Liver (tissue), 9 donors: ENCODE measurements around the gene TMEM94. TPM values are rescaled to one million over a fixed set of nuclear protein-coding genes. Genes with fewer than 3 reads are reported as not detected.

Source experiments
- DNase-seq: peaks from one replicate; pipeline ENCODE4 v3.0.0-alpha.2; 2017; ENCODE audit warnings: low spot score
- H3K27ac ChIP-seq, 2 donors: one replicate each; pipeline ENCODE4 v1.7.0; 2013; ENCODE audit warnings: inconsistent platforms in 2 of 2, low read length in 2 of 2, control low read depth in 1 of 2, low read depth in 1 of 2, mild to moderate bottlenecking in 1 of 2
- H3K27me3 ChIP-seq, 4 donors: one replicate each; pipeline versions ENCODE4 v1.6.1 to v1.7.0; 2013; ENCODE audit warnings: low read length in 3 of 4, inconsistent platforms in 1 of 4, mild to moderate bottlenecking in 1 of 4, moderate library complexity in 1 of 4; ENCODE audit not compliant: control insufficient read depth in 4 of 4, insufficient read depth in 4 of 4
- H3K36me3 ChIP-seq, 4 donors: one replicate each; pipeline versions ENCODE4 v1.6.1 to v1.7.0; 2013; ENCODE audit warnings: low read length in 3 of 4, mild to moderate bottlenecking in 3 of 4, low read depth in 1 of 4, moderate library complexity in 1 of 4; ENCODE audit not compliant: control insufficient read depth in 4 of 4, insufficient read depth in 3 of 4
- H3K4me1 ChIP-seq, 4 donors: one replicate each; pipeline versions ENCODE4 v1.6.1 to v1.7.0; 2013; ENCODE audit warnings: low read length in 3 of 4, mild to moderate bottlenecking in 3 of 4, moderate library complexity in 1 of 4; ENCODE audit not compliant: control insufficient read depth in 4 of 4, insufficient read depth in 4 of 4
- H3K4me3 ChIP-seq, 3 donors: one replicate each; pipeline versions ENCODE4 v1.6.1 to v1.7.0; 2013; ENCODE audit warnings: low read length in 3 of 3, control low read depth in 1 of 3, low read depth in 1 of 3, mild to moderate bottlenecking in 1 of 3
- H3K9ac ChIP-seq, 2 donors: one replicate each; pipeline ENCODE4 v1.7.0; 2013; ENCODE audit warnings: low read length in 2 of 2, mild to moderate bottlenecking in 2 of 2, moderate library complexity in 2 of 2, control low read depth in 1 of 2, low read depth in 1 of 2
- H3K9me3 ChIP-seq, 4 donors: one replicate each; pipeline versions ENCODE4 v1.6.1 to v1.7.0; 2013; ENCODE audit warnings: low read length in 3 of 4; ENCODE audit not compliant: control insufficient read depth in 4 of 4
- EGR1 ChIP-seq, 2 donors: IDR thresholded peaks; 2 replicates each; pipeline ENCODE4 v1.6.1; 2016 to 2018; ENCODE audit warnings: antibody characterized with exemption in 2 of 2, low read depth in 2 of 2
- FOXA1 ChIP-seq: IDR thresholded peaks from 2 replicates; pipeline ENCODE4 v1.6.1; 2016; ENCODE audit warnings: antibody characterized with exemption
- GABPA ChIP-seq, 2 donors: IDR thresholded peaks in 1 of 2; conservative IDR thresholded peaks in 1 of 2; 2 replicates each; pipeline ENCODE4 v1.6.1; 2016; ENCODE audit warnings: antibody characterized with exemption in 2 of 2, mild to moderate bottlenecking in 1 of 2, moderate library complexity in 1 of 2
- HNF4A ChIP-seq, 2 donors: conservative IDR thresholded peaks; 2 replicates each; pipeline ENCODE4 v1.6.1; 2016; ENCODE audit warnings: antibody characterized with exemption in 2 of 2, mild to moderate bottlenecking in 2 of 2
- HNF4G ChIP-seq: IDR thresholded peaks from 2 replicates; pipeline ENCODE4 v1.6.1; 2016; ENCODE audit warnings: antibody characterized with exemption
- JUND ChIP-seq, 2 donors: IDR thresholded peaks; 2 replicates each; pipeline ENCODE4 v1.6.1; 2016; ENCODE audit warnings: antibody characterized with exemption in 2 of 2
- NR2F2 ChIP-seq: IDR thresholded peaks from 2 replicates; pipeline ENCODE4 v1.6.1; 2016; ENCODE audit warnings: antibody characterized with exemption
- RAD21 ChIP-seq, 2 donors: IDR thresholded peaks; 2 replicates each; pipeline ENCODE4 v1.6.1; 2016; ENCODE audit warnings: antibody characterized with exemption in 2 of 2, mild to moderate bottlenecking in 2 of 2
- SP1 ChIP-seq: IDR thresholded peaks from 2 replicates; pipeline ENCODE4 v1.6.1; 2018; ENCODE audit warnings: antibody characterized with exemption, mild to moderate bottlenecking
- TAF1 ChIP-seq: conservative IDR thresholded peaks from 2 replicates; pipeline ENCODE4 v1.6.1; 2016; ENCODE audit warnings: antibody characterized with exemption, mild to moderate bottlenecking
- YY1 ChIP-seq: IDR thresholded peaks from 2 replicates; pipeline ENCODE4 v1.6.1; 2016; ENCODE audit warnings: antibody characterized with exemption, mild to moderate bottlenecking
- whole genome bisulfite sequencing: extraction: QIAGEN DNeasy Blood & Tissue Kit; methylation state at CpG from one replicate; pipeline ENCODE4 v1.1.7; 2013; 5-methylcytosine and 5-hydroxymethylcytosine counted together
- polyA plus RNA-seq, 2 donors: library from polyadenylated mRNA; stranded (reverse) in 1 of 2; unstranded in 1 of 2; fragments of 200-250 nt in 1 of 2; fragments of >200 nt in 1 of 2; fragmentation: Nextera tagmentation in 1 of 2; extraction: Ambion mirVana in 1 of 2; gene quantifications; one replicate each; pipeline versions ENCODE4 v1.2.1 to v1.2.3, GENCODE V29; 2013 to 2015
- total RNA-seq, 2 donors: library from RNA; depleted of rRNA; stranded (reverse); fragments of >200 nt; gene quantifications; one replicate each; pipeline ENCODE4 v1.2.3, GENCODE V29; 2014
- TF ChIP-seq, protein P1 (sequence below): IDR thresholded peaks from 2 replicates; pipeline ENCODE4 v1.6.1; 2016; ENCODE audit warnings: antibody characterized with exemption, mild to moderate bottlenecking
- TF ChIP-seq, protein P2 (sequence below): IDR thresholded peaks from 2 replicates; pipeline ENCODE4 v1.6.1; 2016; ENCODE audit warnings: antibody characterized with exemption
- TF ChIP-seq, protein P3 (sequence below): IDR thresholded peaks from 2 replicates; pipeline ENCODE4 v1.6.1; 2016; ENCODE audit warnings: antibody characterized with exemption
- TF ChIP-seq, protein P4 (sequence below): IDR thresholded peaks from 2 replicates; pipeline ENCODE4 v1.6.1; 2016; ENCODE audit warnings: antibody characterized with exemption
- donor health status: healthy.
- donor health status: healthy.
- donor health status: healthy.
- donor health status: healthy.
- donor health status: healthy.

The TMEM94 gene
- total and polyA plus RNA-seq, 4 donors = 15.6 to 31.0 (median 20.1) TPM

DNA sequence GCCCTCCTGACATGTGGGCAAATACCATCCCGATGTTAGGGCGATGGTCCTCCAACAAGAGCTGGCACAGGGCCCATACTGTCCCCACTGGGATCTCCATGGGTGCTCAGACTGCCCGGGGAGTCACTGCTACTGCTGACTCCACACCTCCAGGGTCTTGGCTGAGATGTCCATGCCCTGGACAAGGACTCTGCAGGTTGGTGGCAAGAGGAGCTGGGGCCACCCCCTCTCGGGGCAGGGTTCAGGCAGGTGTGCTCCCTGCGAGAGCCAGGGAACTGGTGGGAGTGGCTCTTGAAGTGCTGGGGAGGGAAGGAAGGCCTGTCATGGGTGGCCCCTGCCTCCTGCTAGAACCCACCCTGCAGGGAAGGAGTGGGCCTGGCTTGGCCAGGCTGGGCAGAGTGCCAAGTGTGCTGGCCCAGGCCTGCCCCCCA, 52.5 kb downstream of the TMEM94 start:
- Histone ChIP-seq H3K36me3 (peaks cover 0 to 15% (median 5%) of the 10 kb centered on the region in 4 donors), H3K27me3 (no peaks in the 10 kb centered on the region), H3K9me3 (no peaks in the 10 kb centered on the region), H3K9ac (no peak overlapping the region), H3K27ac (peak overlapping the region; percentile 1 to 34), H3K4me1 (peaks cover 14 to 64% (median 51%) of the 10 kb centered on the region in 4 donors), H3K4me3 (no peak overlapping the region)
- no peak for TF ChIP-seq YY1
- no peak for TF ChIP-seq HNF4A (conservative IDR thresholded peaks at IDR 0.05)
- no peak for TF ChIP-seq HNF4G
- TF ChIP-seq, protein P1, sequence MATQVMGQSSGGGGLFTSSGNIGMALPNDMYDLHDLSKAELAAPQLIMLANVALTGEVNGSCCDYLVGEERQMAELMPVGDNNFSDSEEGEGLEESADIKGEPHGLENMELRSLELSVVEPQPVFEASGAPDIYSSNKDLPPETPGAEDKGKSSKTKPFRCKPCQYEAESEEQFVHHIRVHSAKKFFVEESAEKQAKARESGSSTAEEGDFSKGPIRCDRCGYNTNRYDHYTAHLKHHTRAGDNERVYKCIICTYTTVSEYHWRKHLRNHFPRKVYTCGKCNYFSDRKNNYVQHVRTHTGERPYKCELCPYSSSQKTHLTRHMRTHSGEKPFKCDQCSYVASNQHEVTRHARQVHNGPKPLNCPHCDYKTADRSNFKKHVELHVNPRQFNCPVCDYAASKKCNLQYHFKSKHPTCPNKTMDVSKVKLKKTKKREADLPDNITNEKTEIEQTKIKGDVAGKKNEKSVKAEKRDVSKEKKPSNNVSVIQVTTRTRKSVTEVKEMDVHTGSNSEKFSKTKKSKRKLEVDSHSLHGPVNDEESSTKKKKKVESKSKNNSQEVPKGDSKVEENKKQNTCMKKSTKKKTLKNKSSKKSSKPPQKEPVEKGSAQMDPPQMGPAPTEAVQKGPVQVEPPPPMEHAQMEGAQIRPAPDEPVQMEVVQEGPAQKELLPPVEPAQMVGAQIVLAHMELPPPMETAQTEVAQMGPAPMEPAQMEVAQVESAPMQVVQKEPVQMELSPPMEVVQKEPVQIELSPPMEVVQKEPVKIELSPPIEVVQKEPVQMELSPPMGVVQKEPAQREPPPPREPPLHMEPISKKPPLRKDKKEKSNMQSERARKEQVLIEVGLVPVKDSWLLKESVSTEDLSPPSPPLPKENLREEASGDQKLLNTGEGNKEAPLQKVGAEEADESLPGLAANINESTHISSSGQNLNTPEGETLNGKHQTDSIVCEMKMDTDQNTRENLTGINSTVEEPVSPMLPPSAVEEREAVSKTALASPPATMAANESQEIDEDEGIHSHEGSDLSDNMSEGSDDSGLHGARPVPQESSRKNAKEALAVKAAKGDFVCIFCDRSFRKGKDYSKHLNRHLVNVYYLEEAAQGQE = no peak
- 69% methylated on average over 5 of the region's 5 CpGs for WGBS
- no peak for DNase-seq

DNA sequence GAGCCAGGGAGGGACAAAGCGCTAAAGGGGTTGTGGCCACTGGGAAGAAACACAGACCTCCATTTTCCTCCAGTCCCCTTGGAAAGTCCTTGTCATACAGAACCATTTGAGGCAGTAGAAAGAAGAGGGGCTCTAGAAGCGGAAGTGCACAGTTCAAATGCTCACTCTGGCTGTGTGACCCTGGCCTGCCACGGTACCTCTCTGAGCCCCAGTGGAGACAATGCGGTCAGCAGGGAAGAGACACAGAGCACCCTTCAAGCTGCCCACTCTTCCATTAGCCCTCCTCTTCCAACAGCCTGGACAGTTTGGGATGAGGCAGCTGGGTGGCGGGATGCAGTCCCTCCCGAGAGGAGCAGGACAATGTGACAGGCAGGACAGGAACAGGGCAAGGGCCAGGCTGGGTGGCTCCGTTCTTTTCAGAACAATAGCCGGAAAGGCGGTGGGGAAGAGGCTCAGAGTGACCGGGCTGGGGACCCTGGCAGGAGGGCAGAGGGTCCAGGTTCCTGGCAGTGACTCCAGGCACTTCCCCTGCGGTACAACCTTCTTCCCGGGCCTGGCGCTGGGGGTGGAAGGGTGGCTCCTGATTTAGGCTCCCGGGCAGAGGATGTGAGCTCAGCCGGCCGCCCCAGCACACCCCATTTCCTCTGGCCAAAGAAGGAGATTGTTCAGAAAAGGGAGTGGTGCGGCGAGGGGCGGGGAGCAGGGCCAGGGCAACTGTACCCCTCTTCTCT, 53.3 kb downstream of the TMEM94 start:
- TF ChIP-seq SP1 = peak; percentile 57
- no peak for TF ChIP-seq HNF4A (conservative IDR thresholded peaks at IDR 0.05)
- peak; percentile 89 for TF ChIP-seq NR2F2
- no peak for TF ChIP-seq RAD21 (IDR thresholded peaks at IDR 0.05)
- TF ChIP-seq HNF4G = no peak
- no peaks in the 10 kb centered on the region for H3K27me3 ChIP-seq
- WGBS = 84% methylated on average over 19 of the region's 19 CpGs
- peak overlapping the region; percentile 1 to 34 for H3K27ac ChIP-seq
- no peak overlapping the region for H3K4me3 ChIP-seq
- H3K9me3 ChIP-seq = no peaks in the 10 kb centered on the region
- DNase-seq = no peak
- no peak overlapping the region for H3K9ac ChIP-seq
- H3K36me3 ChIP-seq = peaks cover 0 to 15% (median 5%) of the 10 kb centered on the region in 4 donors
- peaks cover 11 to 64% (median 52%) of the 10 kb centered on the region in 4 donors for H3K4me1 ChIP-seq

DNA sequence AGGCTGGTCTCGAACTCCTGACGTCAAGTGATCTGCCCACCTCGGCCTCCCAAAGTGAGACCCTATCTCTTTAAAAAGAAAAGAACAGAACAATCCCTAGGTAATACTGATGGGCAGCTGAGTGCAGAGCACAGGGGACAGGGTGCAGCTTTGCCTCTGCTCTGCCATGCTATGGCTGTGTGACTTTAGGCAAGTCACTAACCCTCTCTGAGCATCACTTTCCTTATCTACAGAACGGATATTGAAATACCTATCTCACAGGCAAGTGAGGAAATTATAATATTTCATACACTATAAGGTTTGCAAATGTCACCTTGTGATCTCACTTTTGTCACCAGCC, 54.8 kb downstream of the TMEM94 start:
- Histone ChIP-seq H3K9me3 (no peaks in the 10 kb centered on the region), H3K27me3 (no peaks in the 10 kb centered on the region), H3K4me1 (peaks cover 11 to 70% (median 56%) of the 10 kb centered on the region in 4 donors), H3K9ac (no peak overlapping the region), H3K36me3 (peaks cover 0 to 8% (median 2%) of the 10 kb centered on the region in 4 donors), H3K27ac (no peak overlapping the region), H3K4me3 (no peak overlapping the region)
- 84% methylated on average over 4 of the region's 4 CpGs for WGBS
- TF ChIP-seq SP1 (no peak), NR2F2 (no peak), FOXA1 (no peak), TAF1 (no peak), GABPA (IDR thresholded peaks at IDR 0.05 in 1 of 2, conservative IDR thresholded peaks at IDR 0.05 in 1 of 2) (no peak), JUND (IDR thresholded peaks at IDR 0.05) (no peak), EGR1 (IDR thresholded peaks at IDR 0.05; ENCODE audit: low read depth in 2 of 2) (no peak)
- TF ChIP-seq, protein P2, sequence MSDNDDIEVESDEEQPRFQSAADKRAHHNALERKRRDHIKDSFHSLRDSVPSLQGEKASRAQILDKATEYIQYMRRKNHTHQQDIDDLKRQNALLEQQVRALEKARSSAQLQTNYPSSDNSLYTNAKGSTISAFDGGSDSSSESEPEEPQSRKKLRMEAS = no peak
- TF ChIP-seq, protein P3, sequence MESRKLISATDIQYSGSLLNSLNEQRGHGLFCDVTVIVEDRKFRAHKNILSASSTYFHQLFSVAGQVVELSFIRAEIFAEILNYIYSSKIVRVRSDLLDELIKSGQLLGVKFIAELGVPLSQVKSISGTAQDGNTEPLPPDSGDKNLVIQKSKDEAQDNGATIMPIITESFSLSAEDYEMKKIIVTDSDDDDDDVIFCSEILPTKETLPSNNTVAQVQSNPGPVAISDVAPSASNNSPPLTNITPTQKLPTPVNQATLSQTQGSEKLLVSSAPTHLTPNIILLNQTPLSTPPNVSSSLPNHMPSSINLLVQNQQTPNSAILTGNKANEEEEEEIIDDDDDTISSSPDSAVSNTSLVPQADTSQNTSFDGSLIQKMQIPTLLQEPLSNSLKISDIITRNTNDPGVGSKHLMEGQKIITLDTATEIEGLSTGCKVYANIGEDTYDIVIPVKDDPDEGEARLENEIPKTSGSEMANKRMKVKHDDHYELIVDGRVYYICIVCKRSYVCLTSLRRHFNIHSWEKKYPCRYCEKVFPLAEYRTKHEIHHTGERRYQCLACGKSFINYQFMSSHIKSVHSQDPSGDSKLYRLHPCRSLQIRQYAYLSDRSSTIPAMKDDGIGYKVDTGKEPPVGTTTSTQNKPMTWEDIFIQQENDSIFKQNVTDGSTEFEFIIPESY = no peak
- TF ChIP-seq, protein P4, sequence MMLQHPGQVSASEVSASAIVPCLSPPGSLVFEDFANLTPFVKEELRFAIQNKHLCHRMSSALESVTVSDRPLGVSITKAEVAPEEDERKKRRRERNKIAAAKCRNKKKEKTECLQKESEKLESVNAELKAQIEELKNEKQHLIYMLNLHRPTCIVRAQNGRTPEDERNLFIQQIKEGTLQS = no peak
- TF ChIP-seq, protein P1 = no peak
- DNase-seq = no peak
